Hepatocyte (in vitro differentiated cells): ENCODE measurements around the gene CH25H. TPM values are rescaled to one million over a fixed set of nuclear protein-coding genes. Genes with fewer than 3 reads are reported as not detected.
A peak's percentile ranks its signal among the peaks of the same experiment; 100 is the strongest.

Experiments used
- DNase-seq: peaks from one replicate; pipeline ENCODE4 v3.0.0-alpha.2; 2016; ENCODE audit warnings: low spot score
- H2AFZ ChIP-seq: fragments of 200-600 bp; sonication (generic); 2 replicates; pipeline ENCODE4 v1.6.0; 2016; ENCODE audit warnings: antibody characterized with exemption, mild to moderate bottlenecking
- H3K27ac ChIP-seq: fragments of 200-600 bp; sonication (generic); 2 replicates; pipeline ENCODE4 v1.5.1; 2016; ENCODE audit warnings: mild to moderate bottlenecking
- H3K27me3 ChIP-seq: fragments of 200-600 bp; sonication (generic); 2 replicates; pipeline ENCODE4 v1.6.1; 2016
- H3K36me3 ChIP-seq: fragments of 200-600 bp; sonication (generic); replicated peaks from 2 replicates; pipeline ENCODE4 v1.5.1; 2016; ENCODE audit warnings: low read depth; ENCODE audit not compliant: insufficient read depth
- H3K4me1 ChIP-seq: fragments of 200-600 bp; sonication (generic); 2 replicates; pipeline ENCODE4 v1.5.1; 2016; ENCODE audit warnings: mild to moderate bottlenecking, moderate library complexity; ENCODE audit not compliant: insufficient read depth
- H3K4me2 ChIP-seq: fragments of 200-600 bp; sonication (generic); 2 replicates; pipeline ENCODE4 v1.6.0; 2016
- H3K4me3 ChIP-seq: fragments of 200-600 bp; sonication (generic); 2 replicates; pipeline ENCODE4 v1.5.1; 2016; ENCODE audit warnings: mild to moderate bottlenecking
- H3K79me2 ChIP-seq: fragments of 200-600 bp; sonication (generic); 2 replicates; pipeline ENCODE4 v1.6.0; 2017; ENCODE audit warnings: mild to moderate bottlenecking
- H3K9me2 ChIP-seq: fragments of 200-600 bp; sonication (generic); replicated peaks from 2 replicates; pipeline ENCODE4 v1.6.0; 2017; ENCODE audit warnings: mild to moderate bottlenecking; ENCODE audit not compliant: insufficient read depth
- H3K9me3 ChIP-seq: fragments of 200-600 bp; sonication (generic); 2 replicates; pipeline ENCODE4 v1.5.1; 2016; ENCODE audit warnings: low read depth, mild to moderate bottlenecking
- H4K20me1 ChIP-seq: fragments of 200-600 bp; sonication (generic); 2 replicates; pipeline ENCODE4 v1.6.0; 2016; ENCODE audit warnings: mild to moderate bottlenecking; ENCODE audit not compliant: insufficient read depth, poor library complexity, severe bottlenecking
- EZH2 ChIP-seq: fragments of 200-600 bp; sonication (generic); IDR thresholded peaks from 2 replicates; pipeline ENCODE4 v1.6.1; 2016; ENCODE audit warnings: antibody characterized with exemption, mild to moderate bottlenecking, borderline replicate concordance
- EZH2phosphoT487 ChIP-seq: fragments of 200-600 bp; sonication (generic); IDR thresholded peaks from one replicate; pipeline ENCODE4 v1.6.1; 2018; ENCODE audit warnings: antibody characterized with exemption, mild to moderate bottlenecking, low read depth, moderate library complexity; ENCODE audit not compliant: unreplicated experiment, severe bottlenecking
- WGBS: methylation state at CpG from one replicate; pipeline ENCODE4 v1.1.6; 2016; ENCODE audit warnings: low lambda C conversion rate; ENCODE audit errors: missing lambda C conversion rate; 5-methylcytosine and 5-hydroxymethylcytosine counted together
- polyA plus RNA-seq: library from polyadenylated mRNA; unstranded; fragments of >200 nt; fragmentation: Nextera tagmentation; extraction: Ambion mirVana; gene quantifications from 2 replicates; pipeline ENCODE4 v1.2.1, GENCODE V29; 2016
- total RNA-seq: library from RNA; depleted of rRNA; stranded (reverse); fragments of >200 nt; gene quantifications from 2 replicates; pipeline ENCODE4 v1.2.3, GENCODE V29; 2014
- TF ChIP-seq, protein P1 (sequence below): fragments of 200-600 bp; sonication (generic); IDR thresholded peaks from 2 replicates; pipeline ENCODE4 v1.5.1; 2016; ENCODE audit warnings: antibody characterized with exemption, mild to moderate bottlenecking; ENCODE audit not compliant: poor library complexity

The CH25H gene
- total and polyA plus RNA-seq, 2 experiments from 2014 or later = 3.8 to 8.8 TPM

DNA sequence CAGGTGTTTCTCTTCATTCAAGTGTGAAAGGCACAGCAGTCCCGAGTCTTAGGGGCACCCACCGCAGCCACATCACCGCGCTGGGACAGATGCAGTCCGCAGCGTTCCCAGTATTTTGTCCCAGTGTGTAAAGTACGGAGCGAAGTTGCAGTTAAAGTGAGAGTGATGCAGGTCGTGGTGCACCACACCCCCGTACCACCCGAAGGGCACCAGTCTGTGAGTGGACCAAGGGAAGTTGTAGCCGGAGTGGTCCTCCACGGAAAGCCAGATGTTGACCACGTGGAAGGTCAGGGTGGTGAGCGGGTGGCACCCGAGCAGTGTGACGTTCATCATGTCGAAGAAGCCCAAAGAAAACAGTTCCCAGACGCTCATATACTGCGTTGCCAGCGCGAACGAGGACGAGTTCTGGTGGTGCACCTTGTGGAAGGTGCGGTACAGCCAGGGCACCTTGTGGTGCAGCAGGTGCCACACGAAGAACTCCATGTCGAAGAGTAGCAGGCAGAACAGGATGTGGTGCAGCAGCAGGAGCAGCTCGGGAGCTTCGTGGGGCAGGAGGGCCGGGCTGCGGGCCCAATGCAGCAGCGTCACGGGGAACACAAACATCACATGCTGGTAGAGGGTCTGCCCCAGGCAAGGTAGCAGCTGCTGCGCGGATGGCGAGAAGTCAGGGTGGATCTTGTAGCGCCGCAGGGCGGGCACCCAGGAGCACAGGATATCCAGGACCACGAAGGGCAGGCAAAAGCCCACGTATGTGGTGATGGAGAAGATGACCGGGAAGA lies 526 bp downstream of the CH25H start:
- Histone ChIP-seq H3K9me2 (no peaks in the 10 kb centered on the region), H3K4me3 (peak overlapping the region; percentile 30), H3K9me3 (no peaks in the 10 kb centered on the region), H2AFZ (peak overlapping the region; percentile 64), H3K4me1 (peaks cover 6% of the 10 kb centered on the region), H4K20me1 (no peaks in the 10 kb centered on the region), H3K4me2 (peak overlapping the region; percentile 95), H3K27ac (no peak overlapping the region), H3K79me2 (no peaks in the 10 kb centered on the region), H3K36me3 (no peaks in the 10 kb centered on the region), H3K27me3 (peaks cover 98% of the 10 kb centered on the region)
- no peak for DNase-seq
- WGBS = 9% methylated on average over 42 of the region's 42 CpGs
- TF ChIP-seq EZH2 (peak; percentile 17), EZH2phosphoT487 (no peak)
- TF ChIP-seq, protein P1, sequence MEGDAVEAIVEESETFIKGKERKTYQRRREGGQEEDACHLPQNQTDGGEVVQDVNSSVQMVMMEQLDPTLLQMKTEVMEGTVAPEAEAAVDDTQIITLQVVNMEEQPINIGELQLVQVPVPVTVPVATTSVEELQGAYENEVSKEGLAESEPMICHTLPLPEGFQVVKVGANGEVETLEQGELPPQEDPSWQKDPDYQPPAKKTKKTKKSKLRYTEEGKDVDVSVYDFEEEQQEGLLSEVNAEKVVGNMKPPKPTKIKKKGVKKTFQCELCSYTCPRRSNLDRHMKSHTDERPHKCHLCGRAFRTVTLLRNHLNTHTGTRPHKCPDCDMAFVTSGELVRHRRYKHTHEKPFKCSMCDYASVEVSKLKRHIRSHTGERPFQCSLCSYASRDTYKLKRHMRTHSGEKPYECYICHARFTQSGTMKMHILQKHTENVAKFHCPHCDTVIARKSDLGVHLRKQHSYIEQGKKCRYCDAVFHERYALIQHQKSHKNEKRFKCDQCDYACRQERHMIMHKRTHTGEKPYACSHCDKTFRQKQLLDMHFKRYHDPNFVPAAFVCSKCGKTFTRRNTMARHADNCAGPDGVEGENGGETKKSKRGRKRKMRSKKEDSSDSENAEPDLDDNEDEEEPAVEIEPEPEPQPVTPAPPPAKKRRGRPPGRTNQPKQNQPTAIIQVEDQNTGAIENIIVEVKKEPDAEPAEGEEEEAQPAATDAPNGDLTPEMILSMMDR = no peak

DNA sequence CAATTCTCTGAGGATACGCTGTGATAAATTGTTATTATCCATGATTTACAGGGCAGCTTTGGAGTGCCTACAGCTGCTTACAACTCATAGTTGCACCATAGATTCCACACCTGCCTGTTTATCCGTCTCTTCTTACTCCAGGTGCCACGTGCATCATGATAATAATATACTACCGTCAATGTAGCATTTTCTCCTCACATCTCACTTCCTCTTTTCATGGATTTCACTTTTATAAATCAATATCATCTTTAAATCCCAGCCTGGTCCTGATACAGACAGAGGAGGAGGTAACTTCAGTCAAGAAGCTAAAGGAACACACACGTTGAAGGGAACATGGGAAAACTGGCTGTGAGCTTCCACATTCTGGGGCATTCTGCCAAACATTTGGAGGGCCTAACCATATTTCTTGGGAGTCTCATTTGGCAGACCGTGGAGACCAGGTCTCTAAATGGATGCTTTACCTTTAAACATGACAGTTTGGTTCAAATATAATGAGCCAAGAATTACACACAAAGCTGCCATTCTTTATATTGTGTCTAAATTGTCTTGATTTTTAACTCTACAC lies 2.4 kb downstream of the CH25H start:
- Histone ChIP-seq H3K9me3 (no peaks in the 10 kb centered on the region), H3K4me3 (no peak overlapping the region), H3K9me2 (no peaks in the 10 kb centered on the region), H4K20me1 (no peaks in the 10 kb centered on the region), H3K27ac (no peak overlapping the region), H3K27me3 (peaks cover 86% of the 10 kb centered on the region), H3K4me1 (peaks cover 6% of the 10 kb centered on the region), H3K4me2 (no peak overlapping the region), H3K79me2 (no peaks in the 10 kb centered on the region), H3K36me3 (no peaks in the 10 kb centered on the region), H2AFZ (no peak overlapping the region)
- DNase-seq = no peak
- TF ChIP-seq EZH2phosphoT487 = no peak
- TF ChIP-seq, protein P1 = no peak
- no peak for TF ChIP-seq EZH2
- WGBS = 66% methylated on average over 6 of the region's 6 CpGs

DNA sequence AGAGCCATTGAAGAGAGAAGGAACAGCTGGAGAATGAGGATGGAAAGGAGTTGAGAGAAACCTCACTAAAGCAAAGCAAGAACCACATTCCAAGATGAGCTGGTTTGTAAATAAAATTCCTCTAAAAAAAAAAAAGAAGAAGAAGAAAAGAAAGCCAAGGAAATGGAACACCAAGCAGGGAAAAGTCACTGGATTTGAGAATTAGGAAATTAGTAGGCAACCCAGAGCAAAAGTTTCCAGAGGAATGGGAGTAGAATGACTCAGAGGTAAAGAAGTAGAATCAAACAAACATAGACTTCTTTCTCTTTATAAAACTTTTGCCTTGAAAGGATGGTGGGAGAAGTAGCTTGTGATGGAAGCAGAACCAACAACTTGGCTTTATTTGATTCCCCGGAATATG lies 3.9 kb downstream of the CH25H start:
- TF ChIP-seq EZH2phosphoT487 = no peak
- TF ChIP-seq, protein P1 = no peak
- TF ChIP-seq EZH2 = no peak
- H3K9me2 ChIP-seq = no peaks in the 10 kb centered on the region
- peaks cover 71% of the 10 kb centered on the region for H3K27me3 ChIP-seq
- no peaks in the 10 kb centered on the region for H3K36me3 ChIP-seq
- peaks cover 5% of the 10 kb centered on the region for H3K4me1 ChIP-seq
- H3K9me3 ChIP-seq = no peaks in the 10 kb centered on the region
- no peak overlapping the region for H3K4me2 ChIP-seq
- 75% methylated on average over 1 of the region's 1 CpG for WGBS
- DNase-seq = no peak
- H3K79me2 ChIP-seq = no peaks in the 10 kb centered on the region
- no peaks in the 10 kb centered on the region for H4K20me1 ChIP-seq
- no peak overlapping the region for H3K4me3 ChIP-seq
- H2AFZ ChIP-seq = no peak overlapping the region
- H3K27ac ChIP-seq = no peak overlapping the region
